HG02938 (cell line): ENCODE measurements around the gene TMEM81.

Experiments
- ATAC-seq: cut with Tn5 transposase; IDR thresholded peaks from one replicate; pipeline ENCODE4 v1.9.1; 2021; ENCODE audit warnings: mild to moderate bottlenecking, moderate library complexity; ENCODE audit not compliant: unreplicated experiment

The TMEM81 gene

GRCh38 chr1:205077158-205077933 is 6.9 kb downstream of the TMEM81 start:
- no peak for ATAC-seq

GRCh38 chr1:205076245-205076761 is 8.0 kb downstream of the TMEM81 start:
- no peak for ATAC-seq

GRCh38 chr1:205075642-205076155 is 8.6 kb downstream of the TMEM81 start:
- ATAC-seq, result no peak

GRCh38 chr1:205074513-205074912 is 9.7 kb downstream of the TMEM81 start:
- ATAC-seq, result no peak

- no peak for ATAC-seq
Observed at GRCh38 chr1:205074084-205074483, 10.2 kb downstream of the TMEM81 start.

GRCh38 chr1:205073511-205073910 is 10.7 kb downstream of the TMEM81 start:
- ATAC-seq, result no peak

- ATAC-seq, result no peak
Observed at GRCh38 chr1:205072881-205073280, 11.4 kb downstream of the TMEM81 start.

- ATAC-seq, result no peak
Observed at GRCh38 chr1:205072286-205072685, 12.0 kb downstream of the TMEM81 start.

GRCh38 chr1:205071801-205072200 is 12.5 kb downstream of the TMEM81 start:
- no peak for ATAC-seq

- ATAC-seq, result no peak
Observed at GRCh38 chr1:205071028-205071409, 13.2 kb downstream of the TMEM81 start.

- no peak for ATAC-seq
Observed at GRCh38 chr1:205069371-205070125, 14.7 kb downstream of the TMEM81 start.

- no peak for ATAC-seq
Observed at GRCh38 chr1:205068457-205069040, 15.7 kb downstream of the TMEM81 start.

GRCh38 chr1:205068001-205068400 is 16.3 kb downstream of the TMEM81 start:
- no peak for ATAC-seq

GRCh38 chr1:205067031-205067430 is 17.2 kb downstream of the TMEM81 start:
- ATAC-seq, result no peak

GRCh38 chr1:205066141-205066818 is 18.0 kb downstream of the TMEM81 start:
- no peak for ATAC-seq

- ATAC-seq, result no peak
Observed at GRCh38 chr1:205065666-205066065, 18.6 kb downstream of the TMEM81 start.

GRCh38 chr1:205064741-205065316 is 19.4 kb downstream of the TMEM81 start:
- ATAC-seq, result no peak

GRCh38 chr1:205064301-205064700 is 20.0 kb downstream of the TMEM81 start:
- no peak for ATAC-seq

- no peak for ATAC-seq
Observed at GRCh38 chr1:205062895-205063294, 21.4 kb downstream of the TMEM81 start.

- ATAC-seq, result no peak
Observed at GRCh38 chr1:205062319-205062718, 21.9 kb downstream of the TMEM81 start.

GRCh38 chr1:205061665-205062069 is 22.6 kb downstream of the TMEM81 start:
- ATAC-seq, result no peak
